Ectodermal cell (in vitro differentiated cells): Measurements from ENCODE around the gene PARP8. TPM values are rescaled to one million over a fixed set of nuclear protein-coding genes. Genes with fewer than 3 reads are reported as not detected.
"Not testable (repeated sequence)": the region's sequence is repeated elsewhere in the genome, so short reads cannot be mapped to it uniquely, and the experiment has no call there.

Experiments used
- H3K27ac ChIP-seq: 2 replicates; pipeline ENCODE4 v1.7.0; 2013; ENCODE audit warnings: mild to moderate bottlenecking, low read depth, low read length; ENCODE audit not compliant: insufficient read depth, poor library complexity, severe bottlenecking
- H3K27me3 ChIP-seq: 2 replicates; pipeline ENCODE4 v1.7.0; 2013; ENCODE audit warnings: mild to moderate bottlenecking, low read length; ENCODE audit not compliant: insufficient read depth, control insufficient read depth, poor library complexity, severe bottlenecking
- H3K36me3 ChIP-seq: one replicate; pipeline ENCODE4 v1.7.0; 2013; ENCODE audit warnings: low read length; ENCODE audit not compliant: control insufficient read depth, insufficient read depth
- H3K4me1 ChIP-seq: one replicate; pipeline ENCODE4 v1.7.0; 2013; ENCODE audit warnings: low read length; ENCODE audit not compliant: control insufficient read depth, insufficient read depth
- H3K4me3 ChIP-seq: 2 replicates; pipeline ENCODE4 v1.7.0; 2013; ENCODE audit warnings: low read depth, low read length, control low read depth; ENCODE audit not compliant: insufficient read depth
- H3K9me3 ChIP-seq: 2 replicates; pipeline ENCODE4 v1.7.0; 2013; ENCODE audit warnings: mild to moderate bottlenecking, low read length, moderate library complexity; ENCODE audit not compliant: control insufficient read depth
- WGBS, 2 experiments: methylation state at CpG; one replicate each; pipeline ENCODE4 v1.1.7; 2013; ENCODE audit warnings: missing lambda C conversion rate in 2 of 2; 5-methylcytosine and 5-hydroxymethylcytosine counted together
- polyA plus RNA-seq, 4 experiments: library from polyadenylated mRNA; stranded (reverse); fragments of 50-300 nt; gene quantifications; one replicate each; pipeline ENCODE4 v1.2.3, GENCODE V29; 2013

PARP8 gene
- polyA plus RNA-seq (2013, experiment 1 of 4), result 27.0 TPM
- polyA plus RNA-seq (2013, experiment 2 of 4), result 26.1 TPM
- 22.2 TPM for polyA plus RNA-seq (2013, experiment 3 of 4)
- 24.9 TPM for polyA plus RNA-seq (2013, experiment 4 of 4)

DNA sequence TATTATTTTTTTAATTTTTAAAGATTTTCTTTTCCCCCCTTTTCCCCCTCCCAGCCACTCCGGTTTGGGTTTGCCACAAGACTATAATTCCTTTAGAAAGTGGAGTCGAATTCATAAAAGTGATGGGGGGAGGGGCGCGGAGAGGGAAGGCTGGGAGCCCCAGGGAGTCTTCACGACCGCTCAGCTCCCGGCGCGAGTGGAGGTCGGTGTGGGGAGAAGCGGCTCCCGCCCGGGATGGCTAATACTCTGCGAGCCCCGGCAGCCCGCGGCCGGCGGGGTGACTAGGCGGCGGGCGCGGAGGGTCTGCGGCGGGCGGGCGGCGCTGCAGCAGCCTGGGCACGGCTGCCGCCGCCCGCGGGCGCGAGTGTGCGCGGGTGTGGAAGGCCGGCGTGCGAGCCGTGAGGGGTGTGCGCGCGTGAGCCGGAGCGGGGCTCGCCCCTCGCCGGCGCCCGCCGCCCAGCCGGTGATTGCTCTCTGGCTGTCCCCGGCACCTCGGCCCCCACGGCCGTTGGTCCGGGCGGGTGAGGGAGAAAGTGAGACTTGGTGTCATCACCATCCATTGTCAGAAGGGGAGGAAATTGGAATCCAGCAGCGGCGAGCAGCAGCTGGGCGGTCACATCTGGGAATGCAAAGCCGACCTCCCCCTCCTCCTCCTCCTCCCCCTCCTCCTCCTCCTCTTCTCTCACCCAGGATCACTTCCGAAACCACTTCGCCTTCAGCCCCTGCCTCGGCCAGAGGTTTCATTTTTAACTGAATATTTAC lies at the start of gene PARP8:
TSS of gene PARP8 (plus strand) at position 377 of the 762 bp plus-strand sequence. CDS start 459 bp downstream, outside the sequence.
- WGBS, 2 experiments, result 0% methylated on average over 60 to 65 of the region's 66 CpGs
- no peaks in the 10 kb centered on the region for H3K36me3 ChIP-seq
- peak within 1 kb of the TSS; percentile 85 for H3K27ac ChIP-seq

DNA sequence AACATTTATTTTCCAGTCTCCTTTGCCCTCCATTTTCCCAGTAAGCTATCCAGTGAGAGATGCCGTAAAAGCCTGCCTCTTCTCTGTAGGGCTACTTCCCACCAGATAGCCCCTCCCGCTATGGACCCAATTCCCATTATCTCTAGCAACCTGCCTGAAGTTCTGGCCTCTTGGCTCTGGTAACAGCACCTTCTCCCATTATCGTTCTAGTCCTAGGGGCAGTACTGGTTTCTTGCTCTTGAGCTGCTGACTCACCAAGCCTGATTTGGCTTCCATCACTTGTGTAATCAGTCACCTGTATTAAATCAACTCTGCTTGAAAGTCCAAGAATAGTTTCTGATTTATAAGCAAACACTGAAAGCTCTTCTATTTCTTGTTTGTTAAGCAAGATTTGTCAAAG lies 42.8 kb upstream of the PARP8 start:
- no peaks in the 10 kb centered on the region for H3K4me1 ChIP-seq
- 82 to 87% methylated on average over 3 of the region's 3 CpGs for WGBS, 2 experiments
- no peaks in the 10 kb centered on the region for H3K36me3 ChIP-seq
- H3K27me3 ChIP-seq, result no peaks in the 10 kb centered on the region
- H3K4me3 ChIP-seq, result no peak overlapping the region
- no peak overlapping the region for H3K27ac ChIP-seq
- H3K9me3 ChIP-seq, result no peaks in the 10 kb centered on the region

More for the DNA sequence above, at the start of gene PARP8:
- Histone ChIP-seq H3K27me3 (no peaks in the 10 kb centered on the region), H3K4me1 (peaks cover 4% of the 10 kb centered on the region), H3K9me3 (no peaks in the 10 kb centered on the region), H3K4me3 (peak within 1 kb of the TSS; percentile 94)

GRCh38 chr5:50634866-50635265 lies 31.6 kb upstream of the PARP8 start:
- WGBS, 2 experiments, result 92 to 100% methylated on average over 2 of the region's 2 CpGs
- H3K4me3 ChIP-seq, result not testable (repeated sequence)

GRCh38 chr5:50637576-50637975 lies 28.9 kb upstream of the PARP8 start:
- H3K36me3 ChIP-seq, result not testable (repeated sequence)
- 80 to 100% methylated on average over 1 to 2 of the region's 2 CpGs for WGBS, 2 experiments

More at GRCh38 chr5:50634866-50635265, 31.6 kb upstream of the PARP8 start:
- not testable (repeated sequence) for H3K27me3 ChIP-seq, H3K9me3 ChIP-seq, H3K36me3 ChIP-seq, H3K4me1 ChIP-seq, H3K27ac ChIP-seq

GRCh38 chr5:50646591-50646990 lies 19.8 kb upstream of the PARP8 start:
- Histone ChIP-seq H3K4me3 (no peak overlapping the region), H3K4me1 (no peaks in the 10 kb centered on the region), H3K9me3 (no peaks in the 10 kb centered on the region), H3K27ac (no peak overlapping the region), H3K36me3 (no peaks in the 10 kb centered on the region), H3K27me3 (no peaks in the 10 kb centered on the region)
- 91 to 95% methylated on average over 3 of the region's 3 CpGs for WGBS, 2 experiments

More at GRCh38 chr5:50637576-50637975, 28.9 kb upstream of the PARP8 start:
- H3K4me1 ChIP-seq, H3K4me3 ChIP-seq, H3K27me3 ChIP-seq, H3K9me3 ChIP-seq, H3K27ac ChIP-seq: not testable (repeated sequence)

- no peak overlapping the region for H3K4me3 ChIP-seq
- H3K36me3 ChIP-seq, result no peaks in the 10 kb centered on the region
- H3K4me1 ChIP-seq, result no peaks in the 10 kb centered on the region
- no peaks in the 10 kb centered on the region for H3K9me3 ChIP-seq
- 61 to 62% methylated on average over 3 of the region's 3 CpGs for WGBS, 2 experiments
- no peak overlapping the region for H3K27ac ChIP-seq
- no peaks in the 10 kb centered on the region for H3K27me3 ChIP-seq
Observed at GRCh38 chr5:50647726-50648125, 18.7 kb upstream of the PARP8 start.

DNA sequence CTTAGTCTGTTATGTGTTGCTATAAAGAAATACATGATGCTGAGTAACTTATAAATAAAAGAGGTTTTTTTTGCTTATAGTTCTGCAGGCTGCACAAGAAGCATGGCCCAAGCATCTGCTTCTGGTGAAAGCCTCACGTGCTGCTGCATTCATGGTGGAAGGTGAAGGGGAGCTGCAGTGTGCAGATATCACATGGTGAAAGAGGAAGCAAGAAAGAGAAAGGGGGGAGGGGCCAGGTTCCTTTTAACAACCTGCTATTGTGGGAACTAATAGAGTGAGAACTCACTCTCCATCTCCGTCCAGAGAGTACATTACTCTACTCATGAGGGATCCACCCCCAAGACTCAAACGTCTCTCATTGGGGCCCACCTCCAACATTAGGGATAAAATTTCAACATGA lies 12.5 kb upstream of the PARP8 start:
- no peaks in the 10 kb centered on the region for H3K27me3 ChIP-seq
- H3K9me3 ChIP-seq, result no peaks in the 10 kb centered on the region
- no peak overlapping the region for H3K27ac ChIP-seq
- H3K4me3 ChIP-seq, result no peak overlapping the region
- WGBS, 2 experiments, result 80 to 82% methylated on average over 3 of the region's 3 CpGs
- H3K4me1 ChIP-seq, result no peaks in the 10 kb centered on the region
- no peaks in the 10 kb centered on the region for H3K36me3 ChIP-seq

DNA sequence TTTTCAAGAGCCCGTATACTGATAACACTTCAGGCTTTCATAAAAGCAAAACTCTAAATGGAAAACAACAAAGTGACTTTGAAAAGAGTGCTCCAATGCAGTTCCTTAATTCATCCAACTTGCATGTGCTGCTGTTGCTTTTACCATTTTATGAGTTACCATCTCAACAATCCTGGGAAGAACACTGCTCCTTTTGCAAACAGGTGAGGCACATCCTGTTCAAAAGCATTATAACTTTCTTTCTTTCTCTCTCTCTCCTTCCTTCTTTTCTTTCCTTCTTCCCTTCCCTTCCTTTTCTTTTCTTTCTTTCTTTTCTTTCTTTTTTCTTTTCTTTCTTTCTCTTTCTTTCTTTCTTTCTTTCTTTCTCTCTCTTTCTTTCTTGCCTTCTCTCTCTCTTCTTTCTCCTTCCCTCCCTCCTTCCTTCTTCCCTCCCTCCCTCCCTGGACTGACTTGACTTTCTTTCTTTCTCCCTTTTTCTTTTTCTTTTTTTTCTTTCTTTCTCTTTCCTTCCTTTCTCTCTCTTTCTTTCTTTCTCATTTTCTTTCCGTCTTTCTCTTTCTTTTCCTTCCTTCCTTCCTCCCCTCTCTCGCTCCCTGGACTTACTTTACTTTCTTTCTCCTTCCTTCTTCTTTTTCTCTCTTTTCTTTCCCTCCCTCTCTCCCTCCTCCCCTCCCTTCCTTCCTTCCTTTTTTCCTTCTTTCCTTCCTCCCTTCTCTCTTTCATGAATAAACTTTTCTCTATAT lies 11.2 kb upstream of the PARP8 start:
- Histone ChIP-seq H3K4me1 (no peaks in the 10 kb centered on the region), H3K36me3 (no peaks in the 10 kb centered on the region), H3K27ac (no peak overlapping the region), H3K9me3 (no peaks in the 10 kb centered on the region), H3K27me3 (no peaks in the 10 kb centered on the region), H3K4me3 (no peak overlapping the region)
- WGBS, 2 experiments, result 61 to 62% methylated on average over 3 of the region's 3 CpGs

GRCh38 chr5:50655810-50656205 lies 10.6 kb upstream of the PARP8 start:
- H3K4me1 ChIP-seq, result no peaks in the 10 kb centered on the region
- H3K27me3 ChIP-seq, result no peaks in the 10 kb centered on the region
- no peak overlapping the region for H3K4me3 ChIP-seq
- 98 to 100% methylated on average over 2 of the region's 2 CpGs for WGBS, 2 experiments
- H3K9me3 ChIP-seq, result no peaks in the 10 kb centered on the region
- no peak overlapping the region for H3K27ac ChIP-seq
- no peaks in the 10 kb centered on the region for H3K36me3 ChIP-seq

DNA sequence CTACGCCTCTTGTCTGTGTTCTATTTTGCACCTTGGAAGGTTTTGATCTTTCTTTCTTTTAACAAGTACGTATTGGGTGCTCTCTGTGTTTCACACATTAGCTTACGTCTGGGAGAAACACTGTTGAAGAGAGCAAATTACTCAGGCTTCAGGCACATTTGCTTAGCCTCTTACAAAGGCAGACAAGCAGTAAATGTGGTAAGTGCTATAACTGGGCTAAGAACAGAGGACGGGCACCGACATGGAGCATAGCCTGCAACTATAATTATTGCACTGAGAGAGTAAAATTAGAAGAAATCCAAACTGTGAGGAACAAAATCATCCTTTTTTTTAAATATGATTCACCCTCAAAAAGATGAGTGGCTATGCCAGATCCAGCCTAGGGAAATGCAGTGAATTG lies 9.4 kb upstream of the PARP8 start:
- H3K27me3 ChIP-seq, result no peaks in the 10 kb centered on the region
- no peaks in the 10 kb centered on the region for H3K9me3 ChIP-seq
- no peaks in the 10 kb centered on the region for H3K4me1 ChIP-seq
- WGBS, 2 experiments, result 92 to 96% methylated on average over 3 to 5 of the region's 5 CpGs
- no peaks in the 10 kb centered on the region for H3K36me3 ChIP-seq
- no peak overlapping the region for H3K4me3 ChIP-seq
- H3K27ac ChIP-seq, result no peak overlapping the region
